HG03565 (cell line): ENCODE results near the gene CYBC1.
A peak's percentile ranks its signal among the peaks of the same experiment; 100 is the strongest.

Source experiments
- ATAC-seq: cut with Tn5 transposase; IDR thresholded peaks from one replicate; pipeline ENCODE4 v1.9.1; 2021; ENCODE audit warnings: mild to moderate bottlenecking, moderate library complexity; ENCODE audit not compliant: unreplicated experiment

CYBC1 gene

DNA sequence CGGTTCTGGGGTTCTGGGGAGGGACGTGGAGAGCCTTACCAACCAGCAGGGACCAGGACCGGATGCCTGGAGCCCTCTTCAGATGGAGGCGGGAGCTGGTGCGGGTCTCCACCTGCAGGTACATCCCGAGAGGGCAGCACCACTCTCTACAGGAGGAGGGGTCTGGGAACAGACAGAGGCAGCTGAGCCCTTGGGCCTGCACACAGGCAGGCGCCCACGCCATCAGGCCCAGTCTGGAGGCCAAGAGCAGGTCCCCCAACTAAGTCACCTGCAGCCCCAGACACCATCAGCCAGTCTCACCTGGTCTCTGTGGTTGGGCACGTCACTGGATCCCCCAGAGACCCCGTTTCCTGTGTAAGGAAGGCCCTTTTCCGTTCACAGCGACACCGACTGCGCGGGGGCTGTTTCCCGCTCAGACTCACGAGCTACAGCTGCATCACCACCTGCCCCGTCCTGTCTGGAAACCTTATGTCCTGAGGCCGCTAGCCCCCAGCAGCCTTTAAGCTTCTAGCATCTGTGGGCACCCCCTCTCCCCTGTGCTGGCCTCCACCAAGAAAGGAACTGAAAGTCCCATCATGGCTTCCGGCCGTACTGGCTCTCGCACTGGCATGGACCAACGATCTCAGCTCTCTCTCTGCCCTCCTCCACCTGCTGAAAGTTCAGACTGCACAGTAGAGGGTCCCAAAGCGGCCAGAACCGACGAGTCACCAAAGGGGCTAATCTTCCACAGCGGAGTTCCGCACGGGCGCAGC lies 1.2 kb downstream of the CYBC1 start:
- ATAC-seq = peak; percentile 35

- ATAC-seq = no peak
Observed at GRCh38 chr17:82447876-82448275, 2.7 kb downstream of the CYBC1 start.

GRCh38 chr17:82446649-82447048 lies 3.9 kb downstream of the CYBC1 start:
- ATAC-seq = no peak

DNA sequence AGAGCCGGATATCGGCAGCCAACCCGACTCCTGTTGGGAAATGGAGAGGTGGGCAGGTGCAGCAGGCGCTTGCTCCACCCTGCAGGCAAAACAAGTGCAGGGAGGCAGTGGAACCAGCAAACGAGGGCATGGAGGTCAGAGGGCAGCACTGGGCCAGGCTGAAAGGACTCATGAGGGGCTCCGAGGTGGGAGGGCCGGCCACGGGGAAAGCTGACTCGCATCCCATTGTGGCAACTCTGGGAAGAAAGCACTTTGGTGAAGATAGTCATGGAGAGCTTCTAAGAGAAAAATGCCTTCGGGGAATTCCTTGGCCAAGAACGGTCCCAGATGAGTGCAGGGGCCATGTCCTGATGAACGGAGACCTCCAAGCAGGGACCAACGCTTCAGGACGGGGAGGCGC lies 4.4 kb downstream of the CYBC1 start:
- ATAC-seq = no peak

DNA sequence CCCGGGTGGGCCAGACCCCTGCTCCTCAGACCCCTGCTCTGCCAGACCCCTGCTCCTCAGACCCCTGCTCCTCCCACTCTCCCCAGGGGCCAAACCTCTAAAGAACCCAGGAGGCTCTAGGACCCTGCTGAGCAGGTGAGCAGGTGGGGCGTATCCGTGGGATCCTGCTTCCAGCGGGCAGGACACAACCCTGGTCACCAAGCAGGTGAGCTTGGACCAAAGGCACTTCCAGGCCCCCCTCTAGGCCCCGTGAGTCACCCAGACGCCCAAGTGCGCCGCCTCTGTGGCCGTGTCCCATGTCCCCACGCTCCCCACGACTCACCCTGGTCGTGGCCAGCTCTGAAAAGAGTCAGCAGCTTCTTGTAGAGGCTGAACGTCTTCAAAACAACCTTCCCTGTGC lies 5.0 kb downstream of the CYBC1 start:
- ATAC-seq = no peak

DNA sequence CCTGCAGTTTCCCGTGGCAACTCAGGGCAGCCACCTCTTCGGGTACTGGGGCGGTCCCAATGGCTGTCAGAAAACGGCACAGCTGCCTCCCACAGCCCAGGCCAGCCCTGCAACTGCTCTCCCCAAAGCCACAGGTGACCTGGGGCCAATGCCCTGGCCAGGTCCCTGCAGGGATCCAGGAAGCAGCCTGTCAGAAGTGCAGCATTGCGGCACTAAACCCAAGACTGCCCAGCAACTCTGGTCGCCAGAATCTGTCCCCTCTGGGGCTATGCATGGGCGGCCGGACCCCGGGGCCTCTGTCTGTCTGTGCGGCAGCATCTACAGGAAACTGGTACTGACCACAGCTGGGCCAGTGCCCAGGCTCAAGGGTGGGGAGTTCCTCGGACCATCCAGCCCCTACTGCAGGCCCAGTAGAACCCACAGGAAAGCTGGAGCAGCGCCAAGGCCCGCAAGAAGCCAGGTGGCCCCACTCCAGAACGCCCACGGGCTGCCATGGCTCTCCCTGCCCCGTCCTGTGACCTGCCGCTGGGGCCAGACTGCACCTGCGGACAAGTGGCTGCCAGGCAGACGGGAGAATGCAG lies 5.5 kb downstream of the CYBC1 start:
- ATAC-seq = no peak

- no peak for ATAC-seq
Observed at GRCh38 chr17:82444284-82444893, 6.2 kb downstream of the CYBC1 start.

DNA sequence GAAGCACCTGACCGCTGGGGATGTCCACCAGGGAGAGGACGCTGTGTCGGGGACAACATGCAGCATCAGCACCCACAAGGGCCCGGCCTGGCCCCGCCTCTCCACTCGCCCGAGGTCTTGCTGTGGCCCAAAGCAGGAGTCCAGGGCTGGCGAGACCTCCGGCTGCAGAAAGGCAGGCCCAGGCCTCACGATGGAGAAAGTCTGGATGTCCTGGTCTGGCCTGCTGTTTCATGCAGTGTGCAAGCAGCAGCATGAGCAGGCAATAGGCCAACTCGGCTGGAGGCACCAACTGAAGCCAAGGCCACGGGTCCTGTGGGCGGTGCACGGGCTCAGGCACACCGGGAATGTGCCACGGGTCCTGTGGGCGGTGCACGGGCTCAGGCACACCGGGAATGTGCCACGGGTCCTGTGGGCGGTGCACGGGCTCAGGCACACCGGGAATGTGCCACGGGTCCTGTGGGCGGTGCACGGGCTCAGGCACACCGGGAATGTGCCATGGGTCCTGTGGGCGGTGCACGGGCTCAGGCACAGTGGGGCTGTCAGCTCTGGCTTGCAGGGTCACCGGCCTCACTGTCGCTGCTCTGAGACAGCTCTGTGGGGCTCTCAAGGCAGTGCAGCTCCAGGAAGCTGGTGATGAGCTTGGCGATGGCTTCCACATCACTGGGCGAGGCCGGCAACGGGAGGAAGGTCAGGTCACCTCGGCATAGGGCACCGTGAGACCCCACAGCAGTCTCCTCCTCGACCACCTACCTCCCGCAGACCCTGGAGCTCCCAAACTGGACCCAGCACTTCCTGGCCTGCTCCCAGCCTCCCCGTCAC lies 6.9 kb downstream of the CYBC1 start:
- ATAC-seq = no peak

DNA sequence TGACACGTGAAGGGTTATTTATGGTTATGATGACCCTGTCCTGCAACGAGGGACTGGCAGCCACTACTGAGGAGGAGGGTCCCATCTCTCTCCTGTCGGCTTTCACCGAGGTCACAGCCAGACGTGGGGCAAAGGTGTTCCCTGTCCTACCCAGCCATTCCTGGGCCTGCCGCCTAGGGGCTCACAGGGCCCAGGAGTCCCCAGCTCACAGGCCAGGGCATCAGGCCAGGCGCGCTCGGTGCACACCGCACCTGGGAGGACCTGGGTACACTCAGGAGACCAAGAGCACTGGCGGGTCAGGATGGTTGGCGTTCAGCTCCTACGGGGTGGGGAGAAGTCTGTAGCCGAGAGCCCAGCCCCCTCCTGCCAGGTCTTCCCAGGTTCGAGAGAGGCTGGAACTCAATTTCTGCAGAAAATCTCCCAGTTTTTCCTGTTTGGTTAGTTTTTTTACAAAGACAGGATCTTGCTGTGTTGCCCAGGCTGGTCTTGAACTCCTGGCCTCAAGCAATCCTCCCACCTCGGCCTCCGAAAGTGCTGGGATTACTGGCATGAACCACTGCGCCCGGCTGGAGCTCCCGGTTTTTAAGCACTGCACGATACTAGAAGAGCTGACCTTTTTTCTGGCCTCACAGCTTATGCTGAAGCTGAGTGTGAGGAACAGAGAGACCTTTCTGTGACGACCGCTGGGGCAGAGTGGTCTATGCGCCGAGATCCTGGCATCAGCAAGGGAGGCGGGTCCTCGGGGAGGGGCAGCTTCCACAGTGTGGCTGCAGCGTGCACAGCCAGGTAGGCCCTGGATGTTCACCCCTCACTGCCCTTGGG lies 7.7 kb downstream of the CYBC1 start:
- no peak for ATAC-seq

GRCh38 chr17:82441691-82442487 lies 8.7 kb downstream of the CYBC1 start:
- ATAC-seq = no peak

GRCh38 chr17:82440991-82441627 lies 9.4 kb downstream of the CYBC1 start:
- ATAC-seq = no peak

DNA sequence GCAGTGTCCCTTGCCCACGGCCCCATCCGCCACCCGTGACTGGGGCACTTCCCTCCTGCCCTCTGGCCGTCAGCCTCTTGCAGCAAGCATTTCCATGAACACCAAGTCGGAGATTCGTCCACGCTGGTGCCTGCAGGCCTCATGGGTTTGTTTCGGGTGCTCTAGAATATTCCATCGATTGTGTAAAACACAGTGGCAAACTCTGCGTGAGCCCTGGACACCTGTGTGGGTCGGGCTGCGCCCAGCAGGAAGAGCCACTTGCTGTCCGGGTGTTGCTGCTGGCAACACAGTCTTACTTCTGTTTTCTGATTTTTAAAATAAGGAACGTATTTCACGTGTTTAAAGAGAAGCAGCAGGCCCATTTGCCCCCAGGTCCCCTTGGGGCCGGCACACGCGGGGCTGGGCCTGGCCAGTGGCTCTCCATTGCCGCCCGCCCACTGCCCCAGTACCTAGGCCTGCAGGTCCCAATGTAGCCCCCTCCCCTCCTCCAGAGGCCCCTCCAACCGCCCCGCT lies 10.0 kb downstream of the CYBC1 start:
- ATAC-seq = no peak

- no peak for ATAC-seq
Observed at GRCh38 chr17:82439829-82440365, 10.7 kb downstream of the CYBC1 start.

GRCh38 chr17:82439194-82439828 lies 11.2 kb downstream of the CYBC1 start:
- ATAC-seq = no peak

- no peak for ATAC-seq
Observed at GRCh38 chr17:82438401-82439193, 12.0 kb downstream of the CYBC1 start.

- ATAC-seq = no peak
Observed at GRCh38 chr17:82437325-82437668, 13.3 kb downstream of the CYBC1 start.

DNA sequence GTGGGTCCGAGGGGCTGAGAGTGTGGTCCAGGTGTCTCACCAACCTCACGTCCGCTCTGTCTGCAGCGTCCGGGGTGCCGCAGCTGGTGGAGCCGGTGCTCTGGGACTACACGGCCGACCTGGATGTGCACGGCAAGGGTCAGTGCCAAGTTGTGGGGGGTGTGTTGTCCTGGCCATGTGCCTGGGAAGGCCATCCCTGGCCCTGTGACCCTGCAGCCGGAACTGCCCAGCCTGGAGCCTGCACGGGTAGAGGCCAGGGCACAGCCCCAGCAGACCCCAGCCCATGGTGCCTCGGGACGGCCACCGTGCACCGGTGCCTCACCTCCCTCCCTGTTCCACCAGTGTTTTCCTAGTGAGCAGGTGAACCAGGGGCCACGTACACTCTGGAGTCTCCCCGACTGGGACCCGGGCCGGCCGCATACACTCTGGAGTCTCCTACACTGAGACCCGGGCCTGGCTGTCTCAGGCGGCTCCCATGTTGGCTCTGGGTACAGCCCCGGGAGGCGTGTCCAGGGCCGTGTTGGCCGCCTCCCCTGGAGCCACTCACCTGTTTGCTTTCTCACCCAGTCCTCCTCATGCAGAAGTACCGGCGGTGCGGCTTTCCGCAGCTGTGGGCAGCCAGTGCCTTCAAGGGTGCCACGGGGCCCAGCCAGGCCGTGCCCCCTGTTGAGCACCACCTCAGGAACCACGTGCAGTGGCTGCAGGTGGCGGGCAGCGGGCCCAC lies 13.8 kb downstream of the CYBC1 start:
- ATAC-seq = no peak
